Activated CD4-positive, alpha-beta memory T cell treated with anti-CD3 and anti-CD28 coated beads, Interleukin-2, amount 10 ng/mL, durations not matched to agents 7 days and 5 days (primary cell): ENCODE measurements around the gene DNAJA3. TPM values are rescaled to one million over a fixed set of nuclear protein-coding genes. Genes with fewer than 3 reads are reported as not detected.
A peak's percentile ranks its signal among the peaks of the same experiment; 100 is the strongest.

Experiments
- CTCF ChIA-PET: fragments of 350-600 bp; sonication (Branson Sonifier 250); formaldehyde crosslinking; loops from one replicate; lab custom pipeline; 2021; ENCODE audit warnings: antibody characterized with exemption, inconsistent platforms; lab: Charles Lee
- POLR2A ChIA-PET: fragments of 350-600 bp; sonication (Branson Sonifier 250); formaldehyde crosslinking; loops from one replicate; lab custom pipeline; 2021; ENCODE audit warnings: antibody characterized with exemption; lab: Charles Lee
- DNase-seq: peaks from one replicate; pipeline ENCODE4 v3.0.0-alpha.2; 2020
- H3K27ac Mint-ChIP-seq: one replicate; pipeline ENCODE4 v1.8.0; 2021; ENCODE audit warnings: mild to moderate bottlenecking, mixed read lengths
- H3K27me3 Mint-ChIP-seq: one replicate; pipeline ENCODE4 v1.8.0; 2021; ENCODE audit warnings: mixed read lengths
- H3K36me3 Mint-ChIP-seq: one replicate; pipeline ENCODE4 v1.8.0; 2021; ENCODE audit warnings: low read depth, mixed read lengths
- H3K4me1 Mint-ChIP-seq: one replicate; pipeline ENCODE4 v1.8.0; 2021; ENCODE audit warnings: mixed read lengths
- H3K4me3 Mint-ChIP-seq: one replicate; pipeline ENCODE4 v1.8.0; 2021; ENCODE audit warnings: mild to moderate bottlenecking, mixed read lengths
- H3K9me3 Mint-ChIP-seq: one replicate; pipeline ENCODE4 v1.8.0; 2021; ENCODE audit warnings: mixed read lengths
- total RNA-seq, 2 experiments: library from RNA; stranded (reverse); gene quantifications; one replicate each; pipeline ENCODE4 v1.2.3, GENCODE V29; 2021

DNAJA3 gene
- total RNA-seq, 2 experiments from 2014 or later, result 39.5 to 41.1 TPM

- ChIA-PET CTCF (interaction anchor here (0.9 to 6.1 kb wide), 5 partner anchors 11 to 210 kb away, joined by 3 to 52 read pairs (median 4); partner anchors contain the start of gene MGRN1), POLR2A (interaction anchor here (1.0 to 7.3 kb wide), 22 partner anchors 9 to 320 kb away, joined by 3 to 85 read pairs (median 5); partner anchors contain the start of genes ANKS3, CDIP1, DNAAF8 and DNAJA3)
- Mint-ChIP-seq H3K9me3 (no peaks in the 10 kb centered on the region), H3K36me3 (peaks cover 54% of the 10 kb centered on the region), H3K4me1 (peaks cover 62% of the 10 kb centered on the region), H3K4me3 (peak overlapping the region; percentile 95), H3K27ac (peak overlapping the region; percentile 99), H3K27me3 (peaks cover 2% of the 10 kb centered on the region)
- peak; percentile 95 for DNase-seq
Measured at GRCh38 chr16:4414187-4414917, 11.3 kb upstream of the DNAJA3 start.

DNA sequence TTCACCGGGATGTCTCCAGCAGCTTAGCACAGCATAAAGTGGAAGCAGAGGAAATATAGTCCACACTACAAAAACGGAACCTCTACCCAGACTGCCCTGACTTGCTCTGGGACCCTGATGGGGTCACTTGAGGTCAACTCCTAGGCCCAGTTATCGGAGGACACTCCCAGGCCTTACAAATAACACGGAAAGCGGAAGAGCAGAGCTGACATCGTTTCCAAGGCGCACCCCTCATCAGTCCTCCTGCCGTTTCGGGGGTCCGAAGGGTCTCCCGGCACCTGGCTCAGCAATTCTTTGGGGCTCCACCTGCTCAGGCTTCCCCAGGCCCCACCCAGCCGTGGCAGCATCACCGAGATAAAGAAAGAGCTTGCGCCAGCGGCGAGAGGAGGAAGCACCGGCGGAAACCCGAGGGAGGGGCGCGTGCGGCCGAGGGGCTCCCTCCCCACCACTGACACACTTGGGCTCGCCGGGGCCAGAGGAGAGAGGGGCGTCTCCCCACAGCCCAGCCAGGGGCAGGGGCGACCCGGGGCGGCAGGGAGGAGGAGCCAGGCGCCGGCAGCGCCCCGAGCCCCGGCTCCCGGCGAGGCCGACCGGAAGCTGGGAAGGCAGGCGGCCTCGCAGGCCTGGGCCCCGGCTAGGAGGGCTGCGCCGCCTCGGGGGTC, 10.0 kb upstream of the DNAJA3 start:
- Mint-ChIP-seq H3K4me3 (peak overlapping the region; percentile 95), H3K27me3 (peaks cover 4% of the 10 kb centered on the region), H3K36me3 (peaks cover 44% of the 10 kb centered on the region), H3K27ac (peak overlapping the region; percentile 99), H3K9me3 (no peaks in the 10 kb centered on the region), H3K4me1 (peaks cover 53% of the 10 kb centered on the region)
- CTCF ChIA-PET, result interaction anchor here (0.9 to 6.1 kb wide), 4 partner anchors 12 to 89 kb away, joined by 3 to 52 read pairs (median 5); partner anchors contain the start of gene HMOX2
- DNase-seq, result peak; percentile 80
- POLR2A ChIA-PET, result interaction anchor here (0.9 to 7.3 kb wide), 24 partner anchors 11 to 540 kb away, joined by 3 to 85 read pairs (median 6); partner anchors contain the start of genes ANKS3, CDIP1, DNAAF8 and DNAJA3

- CTCF ChIA-PET, result interaction anchor here (0.9 to 6.1 kb wide), 8 partner anchors 12 to 162 kb away, joined by 3 to 52 read pairs (median 4); partner anchors contain the start of gene HMOX2
- peaks cover 47% of the 10 kb centered on the region for H3K4me1 Mint-ChIP-seq
- peak within 1 kb of the TSS; percentile 95 for H3K4me3 Mint-ChIP-seq
- POLR2A ChIA-PET, result interaction anchor here (0.7 to 7.3 kb wide), 22 partner anchors 8 to 431 kb away, joined by 3 to 85 read pairs (median 6); partner anchors contain the start of genes ANKS3, CDIP1, DNAAF8 and DNAJA3
- peak; percentile 98 for DNase-seq
- peak within 1 kb of the TSS; percentile 99 for H3K27ac Mint-ChIP-seq
- no peaks in the 10 kb centered on the region for H3K9me3 Mint-ChIP-seq
- peaks cover 37% of the 10 kb centered on the region for H3K36me3 Mint-ChIP-seq
- H3K27me3 Mint-ChIP-seq, result peaks cover 4% of the 10 kb centered on the region
Measured at GRCh38 chr16:4416200-4417032, 9.3 kb upstream of the DNAJA3 start, which contains the start of gene CORO7. Gene CORO7, minus strand, starts transcription at chr16:4416596. Its CDS starts 78 bp downstream, at chr16:4416518.

DNA sequence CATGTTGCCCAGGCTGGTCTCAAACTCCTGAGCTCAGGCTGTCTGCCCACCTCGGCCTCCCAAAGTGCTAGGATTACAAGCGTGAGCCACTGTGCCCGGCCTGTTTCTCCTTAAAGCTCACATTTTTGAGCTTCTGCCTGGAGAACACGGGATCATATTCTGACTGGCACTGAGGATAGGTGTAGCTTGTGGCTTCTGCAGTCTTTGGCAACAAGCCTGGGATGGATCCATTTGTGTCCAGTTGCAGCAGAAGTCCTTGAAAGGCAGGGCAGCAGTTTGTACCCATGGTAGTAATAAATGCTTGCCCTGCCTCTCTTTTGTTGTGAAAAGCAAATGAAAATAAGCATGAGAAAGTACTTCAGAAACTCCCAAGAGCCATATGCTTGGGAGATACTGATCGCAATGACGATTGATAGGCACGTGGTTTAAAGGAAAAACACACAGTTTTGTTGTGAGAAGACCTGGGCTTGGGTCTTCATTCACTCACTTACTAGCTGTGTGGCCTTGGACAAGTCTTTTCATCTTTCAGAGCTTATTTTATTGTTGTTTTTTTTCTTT, 6.2 kb upstream of the DNAJA3 start:
- no peak overlapping the region for H3K27ac Mint-ChIP-seq

GRCh38 chr16:4420505-4421105, 5.1 kb upstream of the DNAJA3 start:
- POLR2A ChIA-PET, result no interaction called here
- no peaks in the 10 kb centered on the region for H3K9me3 Mint-ChIP-seq
- no peak overlapping the region for H3K27ac Mint-ChIP-seq
- H3K27me3 Mint-ChIP-seq, result peaks cover 4% of the 10 kb centered on the region
- no peak overlapping the region for H3K4me3 Mint-ChIP-seq
- no peak for DNase-seq
- peaks cover 21% of the 10 kb centered on the region for H3K4me1 Mint-ChIP-seq
- CTCF ChIA-PET, result interaction anchor here (1.3 kb wide), 1 partner anchor 17 kb away, joined by 4 read pairs; no protein-coding TSS in a partner anchor
- H3K36me3 Mint-ChIP-seq, result peaks cover 1% of the 10 kb centered on the region

More for the DNA sequence above, 6.2 kb upstream of the DNAJA3 start:
- H3K9me3 Mint-ChIP-seq, result no peaks in the 10 kb centered on the region
- H3K36me3 Mint-ChIP-seq, result peaks cover 11% of the 10 kb centered on the region
- ChIA-PET POLR2A (interaction anchor here (0.8 to 7.3 kb wide), 2 partner anchors 55 to 206 kb away, joined by 3 to 85 read pairs; partner anchors contain the start of genes HMOX2 and NMRAL1), CTCF (interaction anchor here (1.2 to 1.4 kb wide), 4 partner anchors 14 to 58 kb away, joined by 3 to 4 read pairs (median 3); no protein-coding TSS in a partner anchor)
- peaks cover 27% of the 10 kb centered on the region for H3K4me1 Mint-ChIP-seq
- H3K4me3 Mint-ChIP-seq, result no peak overlapping the region
- peaks cover 4% of the 10 kb centered on the region for H3K27me3 Mint-ChIP-seq
- DNase-seq, result no peak

- no peak for DNase-seq
- no peaks in the 10 kb centered on the region for H3K9me3 Mint-ChIP-seq
- peak overlapping the region; percentile 82 for H3K4me3 Mint-ChIP-seq
- POLR2A ChIA-PET, result interaction anchor here (0.6 to 5.1 kb wide), 3 partner anchors 11 to 75 kb away, joined by 3 to 46 read pairs (median 5); partner anchors contain the start of genes CORO7, HMOX2 and PAM16
- peaks cover 23% of the 10 kb centered on the region for H3K36me3 Mint-ChIP-seq
- H3K4me1 Mint-ChIP-seq, result peaks cover 32% of the 10 kb centered on the region
- no peaks in the 10 kb centered on the region for H3K27me3 Mint-ChIP-seq
- H3K27ac Mint-ChIP-seq, result peak overlapping the region; percentile 91
- CTCF ChIA-PET, result interaction anchor here (1.4 kb wide), 1 partner anchor 23 kb away, joined by 3 read pairs; no protein-coding TSS in a partner anchor
Measured at GRCh38 chr16:4426021-4426684, 485 bp downstream of the DNAJA3 start.

DNA sequence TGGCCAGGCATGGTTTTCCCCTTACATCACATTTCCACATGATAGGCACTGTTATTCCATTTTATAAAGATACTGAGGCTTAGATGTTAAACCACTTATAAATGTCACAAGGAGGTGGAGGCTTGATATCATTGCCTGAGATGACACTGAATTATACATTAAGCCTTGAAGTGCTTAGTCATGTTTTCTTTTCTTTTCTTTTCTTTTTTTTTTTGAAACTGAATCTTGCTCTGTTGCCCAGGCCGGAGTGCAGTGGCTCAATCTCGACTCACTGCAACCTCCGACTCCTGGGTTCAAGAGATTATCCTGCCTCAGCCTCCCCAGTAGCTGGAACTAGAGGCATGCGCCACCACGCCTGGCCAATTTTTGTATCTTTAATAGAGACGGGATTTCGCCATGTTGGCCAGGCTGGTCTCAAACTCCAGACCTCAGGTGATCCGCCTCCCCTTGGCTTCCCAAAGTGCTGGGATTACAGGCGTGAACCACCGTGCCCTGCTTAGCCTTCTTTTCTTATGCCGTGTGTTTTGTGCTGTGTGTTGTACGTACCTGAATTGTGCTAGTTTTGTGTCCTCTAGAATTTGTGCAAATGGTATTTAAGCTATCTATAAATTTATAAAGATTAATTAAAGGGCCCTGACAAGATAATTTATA, 1.2 kb downstream of the DNAJA3 start:
- Mint-ChIP-seq H3K36me3 (peaks cover 29% of the 10 kb centered on the region), H3K9me3 (no peaks in the 10 kb centered on the region), H3K4me1 (peaks cover 32% of the 10 kb centered on the region), H3K27me3 (no peaks in the 10 kb centered on the region), H3K4me3 (peak overlapping the region; percentile 82), H3K27ac (peak overlapping the region; percentile 91)
- ChIA-PET POLR2A (interaction anchor here (0.6 to 5.1 kb wide), 3 partner anchors 12 to 76 kb away, joined by 3 to 46 read pairs (median 5); partner anchors contain the start of genes CORO7, HMOX2 and PAM16), CTCF (interaction anchor here (0.9 to 1.5 kb wide), 4 partner anchors 23 to 173 kb away, joined by 3 to 4 read pairs (median 3); no protein-coding TSS in a partner anchor)
- DNase-seq, result no peak

- H3K9me3 Mint-ChIP-seq, result no peaks in the 10 kb centered on the region
- no peaks in the 10 kb centered on the region for H3K27me3 Mint-ChIP-seq
- H3K36me3 Mint-ChIP-seq, result peaks cover 35% of the 10 kb centered on the region
- CTCF ChIA-PET, result interaction anchor here (1.0 kb wide), 1 partner anchor 48 kb away, joined by 5 read pairs; the partner anchor contains the start of gene HMOX2
- peaks cover 35% of the 10 kb centered on the region for H3K4me1 Mint-ChIP-seq
- POLR2A ChIA-PET, result interaction anchor here (0.8 to 5.1 kb wide), 2 partner anchors 14 to 25 kb away, joined by 3 to 46 read pairs; partner anchors contain the start of gene CORO7
- H3K4me3 Mint-ChIP-seq, result no peak overlapping the region
- no peak for DNase-seq
- no peak overlapping the region for H3K27ac Mint-ChIP-seq
Measured at GRCh38 chr16:4428500-4428899, 2.8 kb downstream of the DNAJA3 start.

DNA sequence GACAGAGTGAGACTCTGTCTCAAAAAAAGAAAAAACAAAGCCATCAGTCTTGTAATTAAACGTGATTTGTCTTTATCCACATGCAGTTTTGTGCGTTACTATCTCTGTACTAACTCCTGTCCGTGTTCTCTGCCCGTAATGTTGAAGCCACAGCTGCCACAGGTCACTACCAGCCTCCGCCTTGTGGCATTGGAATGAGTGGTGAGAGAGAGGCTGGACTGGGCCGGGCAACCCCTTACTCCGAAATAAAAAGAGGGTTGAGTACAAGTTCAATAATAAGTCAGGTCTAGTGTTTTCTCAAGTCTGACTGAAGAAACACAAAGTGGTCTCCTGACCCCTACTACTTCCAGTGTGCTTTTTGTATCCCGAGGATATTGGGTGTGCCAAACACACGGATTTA, 5.4 kb downstream of the DNAJA3 start:
- Mint-ChIP-seq H3K9me3 (no peaks in the 10 kb centered on the region), H3K27ac (no peak overlapping the region), H3K27me3 (no peaks in the 10 kb centered on the region), H3K36me3 (peaks cover 51% of the 10 kb centered on the region), H3K4me1 (peaks cover 30% of the 10 kb centered on the region), H3K4me3 (no peak overlapping the region)
- ChIA-PET POLR2A (no interaction called here), CTCF (no interaction called here)
- DNase-seq, result no peak

- ChIA-PET POLR2A (no interaction called here), CTCF (no interaction called here)
- Mint-ChIP-seq H3K9me3 (no peaks in the 10 kb centered on the region), H3K4me1 (peaks cover 13% of the 10 kb centered on the region), H3K27me3 (no peaks in the 10 kb centered on the region), H3K27ac (no peak overlapping the region), H3K4me3 (no peak overlapping the region), H3K36me3 (peaks cover 50% of the 10 kb centered on the region)
- DNase-seq, result no peak
Measured at GRCh38 chr16:4433228-4433627, 7.6 kb downstream of the DNAJA3 start.
